Activated CD8-positive, alpha-beta memory T cell treated with anti-CD3 and anti-CD28 coated beads for 4 hours (primary cell): ENCODE results near the gene ALDH1B1.
"Not testable (repeated sequence)": the region's sequence is repeated elsewhere in the genome, so short reads cannot be mapped to it uniquely, and the experiment has no call there.

Experiments used
- DNase-seq, 2 donors: peaks; one replicate each; pipeline ENCODE4 v3.0.0-alpha.2; 2020; ENCODE audit warnings: low read depth in 2 of 2

The ALDH1B1 gene

DNA sequence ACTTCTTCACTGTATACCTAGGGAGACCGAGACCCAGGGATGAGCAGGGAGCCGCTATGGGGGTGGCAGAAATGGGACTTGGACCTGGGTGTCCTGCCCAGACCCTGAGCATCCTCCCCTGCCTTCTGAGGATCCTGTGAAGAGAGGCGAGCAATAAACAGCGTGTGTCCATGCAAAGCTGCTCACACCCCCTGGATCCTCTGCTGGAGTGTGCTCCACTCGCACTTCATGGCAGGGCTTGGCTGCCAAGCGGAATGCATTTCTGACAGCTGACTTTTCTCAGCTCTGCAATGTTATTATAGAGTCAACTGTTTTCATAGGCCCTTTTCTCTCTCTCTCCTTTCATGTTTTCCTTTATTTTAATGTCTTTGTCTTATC lies 31.0 kb upstream of the ALDH1B1 start:
- DNase-seq = no peak

- DNase-seq = no peak
Measured at GRCh38 chr9:38362852-38363588, 29.5 kb upstream of the ALDH1B1 start.

GRCh38 chr9:38363589-38363925 lies 28.9 kb upstream of the ALDH1B1 start:
- no peak for DNase-seq

DNA sequence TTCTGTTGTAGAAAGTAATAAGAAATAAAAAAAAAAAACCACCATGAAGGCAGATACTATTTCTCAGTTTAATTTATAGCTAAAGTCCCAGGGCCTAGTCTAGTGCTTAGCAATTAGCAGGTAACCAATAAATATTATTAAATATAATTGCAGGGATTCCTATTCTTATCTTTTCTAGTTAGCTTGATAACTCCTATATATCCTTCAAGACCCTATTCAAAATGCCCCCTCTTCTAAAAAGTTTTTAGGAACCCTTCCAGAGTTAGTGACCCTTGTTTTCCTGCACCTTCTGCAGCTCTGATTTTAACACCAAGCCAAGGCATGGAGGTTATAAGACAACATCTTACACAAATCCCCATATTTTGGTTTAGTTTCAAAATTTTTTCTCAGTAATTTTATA lies 24.6 kb upstream of the ALDH1B1 start:
- DNase-seq = no peak

GRCh38 chr9:38368731-38369130 lies 23.8 kb upstream of the ALDH1B1 start:
- DNase-seq = no peak

GRCh38 chr9:38370176-38370575 lies 22.3 kb upstream of the ALDH1B1 start:
- no peak for DNase-seq

DNA sequence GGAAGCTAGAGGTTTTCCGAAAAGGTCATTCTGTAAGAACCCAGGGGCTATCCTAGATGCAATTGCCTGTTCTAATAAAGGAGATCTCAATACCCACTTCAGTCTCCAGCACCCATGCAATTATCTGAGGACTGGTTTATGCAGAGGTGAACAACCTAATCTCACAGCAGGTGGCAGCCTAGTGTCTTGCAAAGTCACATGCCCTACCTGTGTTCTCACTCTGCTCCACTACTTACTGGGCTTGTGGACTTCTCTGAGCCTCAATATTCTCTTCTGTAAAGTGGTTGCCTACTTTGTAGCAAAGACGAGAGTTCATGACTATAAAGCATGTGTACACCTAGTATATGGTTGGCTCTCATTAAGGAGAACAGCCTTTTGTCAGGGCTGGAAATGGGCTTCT lies 21.0 kb upstream of the ALDH1B1 start:
- DNase-seq = no peak

DNA sequence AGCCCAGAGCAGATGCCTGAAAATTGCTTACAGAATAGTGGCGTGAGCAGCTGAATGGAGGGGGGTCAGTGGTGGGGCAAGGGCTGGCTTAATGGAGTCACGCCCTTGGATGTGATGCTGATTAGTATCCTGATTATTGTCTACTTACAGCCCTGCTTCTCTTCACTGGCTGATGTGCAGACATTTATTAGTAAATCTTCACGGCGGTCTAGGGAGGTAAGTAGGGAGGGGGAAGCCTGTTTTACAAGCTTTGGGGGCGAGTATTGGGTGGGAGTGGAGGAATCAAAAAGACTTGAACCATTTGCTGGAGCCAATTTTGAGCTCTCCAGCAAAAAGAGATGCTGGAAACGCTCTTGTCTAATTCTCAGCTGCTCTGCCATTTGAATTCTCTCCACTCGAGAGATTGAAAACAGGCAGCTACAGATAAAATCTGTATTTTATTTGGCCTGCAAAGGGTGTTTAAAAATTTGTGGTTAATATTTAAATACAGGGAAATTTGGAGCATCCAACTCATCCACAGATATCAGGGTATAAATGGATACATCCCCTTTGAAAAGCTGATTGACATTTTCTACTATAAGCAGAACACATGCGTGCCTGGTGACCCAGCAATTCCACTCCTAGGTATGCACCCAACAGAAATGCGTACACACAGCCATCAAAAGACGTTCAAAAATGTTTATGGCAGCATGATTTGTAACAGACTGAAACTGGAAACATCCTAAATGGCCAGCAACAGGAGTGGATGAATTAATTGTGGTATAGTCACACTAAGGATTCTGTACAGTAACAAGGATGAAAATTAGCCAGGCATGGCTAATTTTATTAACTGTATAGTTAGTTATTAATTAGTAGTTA lies 19.5 kb upstream of the ALDH1B1 start:
- no peak for DNase-seq

DNA sequence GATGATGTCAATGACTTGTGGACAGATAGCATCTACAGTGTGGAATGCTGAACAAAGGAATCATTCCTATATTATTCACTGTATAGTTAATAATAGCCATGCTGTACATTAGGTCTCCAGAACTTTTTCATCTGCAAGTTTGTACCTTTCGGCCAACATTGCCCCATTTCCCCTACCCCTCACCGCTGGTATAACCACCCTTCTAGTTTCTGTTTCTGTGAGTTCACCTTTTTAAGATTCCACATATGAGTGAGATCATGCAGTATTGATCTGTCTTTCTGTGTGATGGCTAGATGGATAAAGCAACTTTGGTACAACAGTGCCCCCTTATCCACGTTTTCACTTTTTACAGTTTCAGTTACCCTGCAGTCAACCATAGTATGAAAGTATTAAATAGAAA lies 18.8 kb upstream of the ALDH1B1 start:
- no peak for DNase-seq

GRCh38 chr9:38374847-38375571 lies 17.5 kb upstream of the ALDH1B1 start:
- DNase-seq = no peak

GRCh38 chr9:38375572-38375963 lies 16.9 kb upstream of the ALDH1B1 start:
- DNase-seq = no peak

DNA sequence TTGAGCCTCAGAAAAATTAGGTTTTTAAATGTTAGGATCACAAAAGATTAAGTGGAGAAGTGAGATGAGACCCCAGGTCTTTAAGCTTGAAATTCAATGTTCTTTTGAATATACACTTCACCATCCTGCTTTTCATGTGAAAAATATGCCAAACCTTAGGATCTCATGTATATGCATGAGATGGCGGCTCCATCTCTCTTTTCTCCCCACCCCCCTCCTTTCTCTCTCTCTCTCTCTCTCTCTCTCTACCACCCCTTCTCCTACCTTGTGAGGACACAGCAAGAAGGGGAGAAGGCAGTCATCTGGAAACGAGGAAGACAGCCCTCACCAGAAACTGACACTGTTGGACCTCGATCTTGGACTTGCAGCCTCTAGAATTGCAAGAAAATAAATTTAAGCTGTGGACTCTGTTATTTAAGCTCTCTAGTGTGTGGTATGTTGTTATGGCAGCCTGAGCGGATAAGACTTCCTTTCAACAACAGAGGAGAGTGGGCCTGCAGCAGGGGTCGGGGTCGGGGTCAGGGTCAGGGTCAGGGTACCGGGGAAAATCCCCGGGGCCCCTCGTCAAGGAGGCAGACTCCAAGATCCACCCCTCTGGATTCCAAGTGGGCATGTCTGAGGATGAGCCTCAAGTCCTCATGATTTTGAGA lies 16.4 kb upstream of the ALDH1B1 start:
- no peak for DNase-seq

DNA sequence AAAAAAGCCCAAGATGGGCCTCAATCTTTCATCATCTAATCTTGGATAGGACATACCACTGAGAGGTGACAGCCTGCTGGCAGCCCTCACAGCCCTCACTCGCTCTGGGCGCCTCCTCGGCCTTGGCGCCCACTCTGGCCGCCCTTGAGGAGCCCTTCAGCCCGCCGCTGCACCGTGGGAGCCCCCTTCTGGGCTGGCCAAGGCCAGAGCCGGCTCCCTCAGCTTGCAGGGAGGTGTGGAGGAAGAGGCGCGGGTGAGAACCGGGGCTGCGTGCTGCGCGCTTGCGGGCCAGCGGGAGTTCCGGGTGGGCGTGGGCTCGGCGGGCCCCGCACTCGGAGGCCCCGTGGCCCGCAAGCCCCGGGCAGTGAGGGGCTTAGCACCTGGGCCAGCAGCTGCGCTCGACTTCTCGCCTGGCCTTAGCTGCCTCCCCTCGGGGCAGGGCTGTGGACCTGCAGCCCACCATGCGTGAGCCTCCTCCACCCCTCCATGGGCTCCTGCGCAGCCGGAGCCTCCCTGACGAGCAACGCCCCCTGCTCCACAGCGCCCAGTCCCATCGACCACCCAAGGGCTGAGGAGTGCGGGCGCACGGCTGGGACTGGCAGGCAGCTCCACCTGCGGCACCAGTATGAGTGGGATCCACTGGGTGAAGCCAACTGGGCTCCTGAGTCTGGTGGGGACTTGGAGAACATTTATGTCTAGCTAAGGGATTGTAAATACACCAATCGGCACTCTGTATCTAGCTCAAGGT lies 15.0 kb upstream of the ALDH1B1 start:
- not testable (repeated sequence) for DNase-seq

GRCh38 chr9:38380230-38380871 lies 12.2 kb upstream of the ALDH1B1 start:
- DNase-seq = no peak

GRCh38 chr9:38380872-38381534 lies 11.5 kb upstream of the ALDH1B1 start:
- no peak for DNase-seq

GRCh38 chr9:38382141-38382540 lies 10.4 kb upstream of the ALDH1B1 start:
- DNase-seq = no peak

- DNase-seq = no peak
Measured at GRCh38 chr9:38384990-38385848, 7.3 kb upstream of the ALDH1B1 start.

DNA sequence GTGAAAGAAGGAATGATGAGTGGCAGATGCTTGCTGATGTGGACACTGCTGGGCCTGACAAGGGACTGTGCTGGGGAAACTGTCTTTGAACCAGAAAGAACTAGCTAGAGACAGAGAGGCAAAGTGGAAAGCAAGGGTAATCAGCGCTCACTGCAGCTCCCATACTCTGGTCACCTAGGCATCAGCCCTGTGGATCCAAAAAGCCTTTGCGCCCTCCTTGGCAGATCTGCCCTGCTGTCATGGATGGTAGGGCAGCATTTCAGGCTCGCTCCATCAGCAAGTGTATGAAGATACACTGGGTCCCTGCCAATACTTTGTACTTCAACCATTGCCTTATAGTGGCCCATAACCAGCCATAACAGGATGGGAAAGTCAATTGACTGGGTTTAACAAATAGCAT lies 6.6 kb upstream of the ALDH1B1 start:
- no peak for DNase-seq

DNA sequence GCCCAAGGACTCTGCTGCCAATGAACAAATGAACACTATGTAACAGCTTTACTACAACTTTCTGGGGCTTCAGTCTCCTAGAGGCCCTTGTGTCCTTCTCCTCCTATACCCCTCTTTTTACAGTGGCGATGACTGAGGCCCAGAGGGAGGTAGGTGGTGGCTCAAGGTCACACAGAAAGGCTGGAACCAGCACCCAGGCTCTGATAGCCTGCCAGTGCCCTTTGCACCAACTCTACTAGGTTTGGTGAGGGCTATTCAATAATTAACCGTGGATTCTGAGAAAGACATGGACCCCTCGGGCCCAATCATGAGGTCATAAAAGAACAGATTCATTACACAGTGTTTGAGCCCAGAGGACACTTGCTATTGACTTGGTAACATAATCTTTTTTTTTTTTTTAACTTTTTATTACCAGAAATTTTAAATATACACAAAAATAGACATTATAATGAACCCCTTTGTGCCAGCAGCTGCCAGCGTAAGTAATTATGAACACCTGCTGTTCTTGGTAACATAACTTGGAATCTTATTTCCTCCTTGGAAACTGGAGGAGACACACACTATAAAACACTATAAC lies 6.1 kb upstream of the ALDH1B1 start:
- DNase-seq = no peak
